Heart left ventricle (tissue), 13 donors: ENCODE measurements around the gene KRTAP2-2.

Experiments
- CTCF ChIP-seq, 12 donors: fragments of 200-600 bp; sonication (generic) in 4 of 12; IDR thresholded peaks; one replicate each; pipeline versions ENCODE4 v1.5.0 to v1.8.0; 2018 to 2022; ENCODE audit warnings: antibody characterized with exemption in 12 of 12, mild to moderate bottlenecking in 5 of 12
- POLR2A ChIP-seq, 2 donors: fragments of 450-650 bp; IDR thresholded peaks; one replicate each; pipeline ENCODE4 v1.6.1; 2017; ENCODE audit warnings: antibody characterized with exemption in 2 of 2, mild to moderate bottlenecking in 2 of 2, moderate library complexity in 2 of 2
- donor health status: ischemic (EF 13 %, LVEDD 7.1; RV severe dilation, severe dysfunction).
- donor health status: DM: no; HTN: yes; CAD: no.
- donor health status: DM: no; HTN: no; CAD: no.
- donor health status: ischemic (EF 25% LVEDD 6.9; RV normal size, moderate dysfunction).
- donor health status: ischemic (EF 25% LVEDD 5.7; RV mildly dilated, moderate dysfunction).
- donor health status: ischemic (EF 35%, LVEDD 5.7; RV mildly dilated, moderate dysfunction).
- donor health status: nonischemic (EF 11% LVEDD 7.7; RV severe dilation, severe dysfunction).
- donor health status: DM: yes; HTN: yes; CAD: no.
- donor health status: PGD.
- donor health status: ischemic (EF 29% LVEDD 5.4; RV normal size, mild dysfunction).
- donor health status: nonischemic (EF 23%, LVEDD 6.1; RV moderate dilation, normal function).

GRCh38 chr17:41048441-41048840, 6.6 kb downstream of the KRTAP2-2 start:
- no peak for TF ChIP-seq CTCF (IDR thresholded peaks at IDR 0.05)
- no peak for TF ChIP-seq POLR2A (IDR thresholded peaks at IDR 0.05)
